Limb (tissue), 2 donors: ENCODE data around the gene AGAP1.

Source experiments
- DNase-seq, 2 donors: peaks; one replicate each; pipeline ENCODE4 v3.0.0-alpha.2; 2016; ENCODE audit errors: extremely low spot score in 2 of 2

The AGAP1 gene

GRCh38 chr2:236113425-236113824 lies 619.6 kb downstream of the AGAP1 start:
- DNase-seq = no peak

GRCh38 chr2:236113948-236114347 lies 620.1 kb downstream of the AGAP1 start:
- no peak for DNase-seq

GRCh38 chr2:236114959-236115358 lies 621.1 kb downstream of the AGAP1 start:
- DNase-seq = no peak

GRCh38 chr2:236117401-236117800 lies 623.6 kb downstream of the AGAP1 start:
- DNase-seq = no peak

- no peak for DNase-seq
These were observed 624.0 kb downstream of the AGAP1 start for GRCh38 chr2:236117861-236118269.

GRCh38 chr2:236119003-236119402 lies 625.2 kb downstream of the AGAP1 start:
- no peak for DNase-seq

GRCh38 chr2:236119476-236119875 lies 625.6 kb downstream of the AGAP1 start:
- no peak for DNase-seq

- no peak for DNase-seq
These were observed 626.3 kb downstream of the AGAP1 start for GRCh38 chr2:236120141-236120601.

- no peak for DNase-seq
These were observed 627.0 kb downstream of the AGAP1 start for GRCh38 chr2:236120829-236121228.

- no peak for DNase-seq
These were observed 627.7 kb downstream of the AGAP1 start for GRCh38 chr2:236121546-236121945.

GRCh38 chr2:236122236-236122635 lies 628.4 kb downstream of the AGAP1 start:
- no peak for DNase-seq

GRCh38 chr2:236123716-236124115 lies 629.9 kb downstream of the AGAP1 start:
- DNase-seq = no peak

- no peak for DNase-seq
These were observed 630.5 kb downstream of the AGAP1 start for GRCh38 chr2:236124182-236124893.

- no peak for DNase-seq
These were observed 631.7 kb downstream of the AGAP1 start for GRCh38 chr2:236125541-236125940.

- DNase-seq = no peak
These were observed 633.2 kb downstream of the AGAP1 start for GRCh38 chr2:236127010-236127409.

- no peak for DNase-seq
These were observed 634.5 kb downstream of the AGAP1 start for GRCh38 chr2:236128321-236128720.

GRCh38 chr2:236129935-236130334 lies 636.1 kb downstream of the AGAP1 start:
- DNase-seq = no peak

GRCh38 chr2:236130349-236130998 lies 636.6 kb downstream of the AGAP1 start:
- DNase-seq = no peak

- no peak for DNase-seq
These were observed 637.3 kb downstream of the AGAP1 start for GRCh38 chr2:236131073-236131692.

GRCh38 chr2:236133410-236134012 lies 639.7 kb downstream of the AGAP1 start:
- no peak for DNase-seq

- DNase-seq = no peak
These were observed 642.7 kb downstream of the AGAP1 start for GRCh38 chr2:236136538-236136937.

GRCh38 chr2:236137066-236137465 lies 643.2 kb downstream of the AGAP1 start:
- no peak for DNase-seq
